ENCODE results near the gene RHOF.
"Not testable (repeated sequence)": the region's sequence is repeated elsewhere in the genome, so short reads cannot be mapped to it uniquely, and the experiment has no call there.

- TF ChIP-seq FOXK2 (IDR thresholded peaks at IDR 0.05); BHLHE40 (IDR thresholded peaks at IDR 0.05; ENCODE audit: borderline replicate concordance); SP1 (IDR thresholded peaks at IDR 0.05): not testable (repeated sequence)
These were observed 47.9 kb downstream of the RHOF start for GRCh38 chr12:121745545-121745944.
